ENCODE measurements around the gene ONECUT1.
A peak's percentile ranks its signal among the peaks of the same experiment; 100 is the strongest.

The ONECUT1 gene

DNA sequence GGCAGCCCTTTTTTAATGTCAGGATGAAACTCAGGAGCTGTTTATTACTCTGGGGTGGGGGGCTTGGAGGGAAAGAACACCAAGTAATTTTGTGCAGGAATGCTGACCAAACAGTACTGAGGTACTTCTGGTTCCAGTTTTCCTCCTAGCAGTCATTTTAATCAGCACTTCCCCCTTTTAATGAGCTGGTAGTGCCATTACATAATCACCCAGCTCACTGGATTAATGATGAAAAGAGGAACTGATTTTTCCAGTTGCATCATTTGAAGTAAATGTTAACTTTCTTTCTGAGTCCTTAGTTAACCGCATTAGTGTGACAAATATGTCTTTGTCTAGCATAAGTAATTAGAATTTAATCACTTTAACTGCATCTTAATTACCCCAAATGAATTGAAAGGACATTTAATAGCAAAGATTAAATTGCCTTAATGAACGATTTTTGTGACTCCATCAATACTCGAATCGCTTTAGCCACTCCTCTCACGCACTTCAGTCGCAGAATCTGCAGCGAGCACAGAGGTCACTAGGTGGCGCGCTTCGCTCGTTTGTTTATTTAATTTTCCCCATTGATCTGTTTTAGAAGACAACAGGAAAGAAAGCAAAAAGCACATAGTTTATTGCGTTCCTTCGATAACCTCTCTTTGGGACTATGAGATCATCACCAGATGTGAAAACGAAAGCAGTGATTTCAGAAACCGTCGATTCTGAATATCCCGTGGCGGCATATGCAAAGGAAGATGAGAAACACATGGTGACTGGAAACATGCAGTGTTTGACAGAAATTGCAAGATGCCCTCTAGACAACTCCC lies 9.8 kb downstream of the ONECUT1 start:
- DNase-seq, result peak; percentile 35

DNA sequence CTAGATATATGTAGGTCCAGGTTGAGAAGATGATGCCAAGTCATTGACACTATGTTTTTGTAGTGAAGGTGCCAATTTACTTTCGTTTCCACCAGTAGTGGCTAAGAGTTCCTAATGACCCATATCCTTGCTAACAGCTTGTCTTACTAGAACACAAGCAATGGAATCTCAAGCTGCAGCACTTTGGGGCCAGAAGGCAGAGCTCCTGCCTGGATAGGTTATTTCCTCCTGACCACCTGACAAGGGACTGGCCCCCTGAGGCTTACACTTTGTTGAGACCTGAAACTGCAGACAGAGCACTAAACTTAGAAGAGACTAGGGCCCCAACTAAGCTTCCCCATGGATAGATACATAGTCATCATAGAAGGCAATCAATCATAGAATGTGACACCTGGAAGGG lies 11.7 kb downstream of the ONECUT1 start:
- no peak for DNase-seq

DNA sequence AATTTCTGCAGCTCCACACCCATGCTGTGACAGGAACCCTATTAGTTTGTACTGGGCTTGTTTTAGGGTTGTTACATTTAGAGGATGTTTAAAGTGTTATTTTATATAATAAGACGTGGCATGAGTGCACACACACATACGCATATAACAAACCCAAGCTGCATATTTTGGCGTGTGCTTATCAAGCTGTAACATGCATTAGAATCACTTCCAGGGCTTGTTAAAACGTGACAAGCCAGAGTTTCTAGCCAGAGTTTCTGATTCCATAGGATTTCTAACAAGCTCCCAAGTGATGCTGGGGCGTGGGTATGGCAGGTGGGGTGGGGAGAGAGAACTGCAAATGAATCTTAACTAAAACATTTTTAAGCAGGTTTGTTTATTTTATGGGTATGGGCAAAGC lies 17.4 kb downstream of the ONECUT1 start:
- DNase-seq, result no peak

DNA sequence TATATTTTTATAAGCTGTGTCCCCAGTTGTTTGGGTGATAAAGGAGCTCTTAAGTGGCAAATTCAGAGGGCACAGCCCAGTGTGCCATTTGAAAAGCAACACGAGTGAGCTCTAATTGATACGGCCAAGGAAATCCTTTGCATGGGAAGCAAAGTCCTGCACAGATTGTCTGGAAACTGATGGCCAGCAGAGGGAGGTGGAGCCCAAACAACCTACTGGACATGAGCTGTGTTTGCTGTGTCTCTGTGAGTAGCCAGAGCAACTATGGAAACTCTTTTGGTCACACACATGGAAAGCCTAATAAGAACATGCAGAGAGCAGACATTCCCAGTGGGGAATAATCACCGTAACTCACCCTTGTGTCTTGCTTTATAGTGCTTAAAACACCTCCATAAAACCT lies 24.4 kb downstream of the ONECUT1 start:
- DNase-seq, result peak; percentile 19

DNA sequence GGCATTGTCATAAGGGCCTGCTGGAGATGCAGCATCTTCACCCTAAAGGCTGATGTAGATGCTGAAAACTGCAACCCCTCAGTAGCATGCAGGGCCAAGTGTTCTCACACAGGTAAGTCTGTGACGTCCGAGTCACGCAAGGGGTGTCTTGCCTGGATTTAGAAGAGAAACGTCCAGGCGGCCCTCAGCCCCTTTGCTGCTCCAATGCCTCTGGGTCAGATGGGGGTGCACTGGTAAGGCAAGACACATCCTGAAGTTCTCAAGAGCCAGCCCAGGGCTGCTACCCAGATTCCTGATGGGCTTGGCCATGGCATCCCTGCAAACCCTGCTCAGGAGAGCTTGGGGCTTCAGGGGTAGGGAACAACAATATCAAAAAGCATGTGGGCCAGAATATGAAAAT lies 25.4 kb downstream of the ONECUT1 start:
- no peak for DNase-seq

DNA sequence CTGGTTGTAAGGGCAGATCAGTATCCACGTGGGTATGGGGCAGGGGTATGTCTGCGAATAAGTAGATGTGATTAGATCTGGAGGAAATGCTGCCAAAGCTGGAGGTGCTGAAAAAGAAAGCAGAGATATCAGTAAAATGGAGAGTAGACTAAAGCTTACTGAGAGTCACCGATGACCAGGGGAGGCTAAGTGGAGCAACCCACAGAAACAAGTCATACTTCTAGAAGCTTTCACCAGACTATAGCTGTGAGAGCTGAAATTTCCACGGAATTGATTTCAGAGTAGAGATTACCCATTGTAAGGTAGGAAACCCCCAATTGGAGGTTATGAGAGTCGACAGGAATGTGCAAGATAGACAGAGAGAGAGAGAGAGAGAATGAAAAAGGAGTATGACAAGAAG lies 27.5 kb downstream of the ONECUT1 start:
- DNase-seq, result no peak

DNA sequence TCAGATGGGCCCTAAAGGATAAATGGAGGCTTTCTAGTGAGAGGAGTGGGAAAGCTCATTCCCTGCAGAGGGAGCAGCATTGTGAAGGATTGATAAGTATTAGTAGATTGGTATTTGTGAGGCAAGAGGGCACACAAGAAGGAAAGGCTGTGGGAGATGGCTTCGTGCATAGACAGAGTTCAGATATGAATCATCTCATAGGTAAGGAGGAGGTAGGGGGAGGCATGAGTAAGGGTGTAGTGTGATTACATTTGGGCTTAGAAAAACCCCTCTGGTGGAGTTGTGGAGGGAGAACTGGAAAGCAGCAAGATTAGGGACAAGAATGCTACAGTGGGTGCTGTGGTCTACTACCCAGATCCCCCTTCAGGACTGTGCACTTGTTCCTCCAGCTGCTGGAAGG lies 29.6 kb downstream of the ONECUT1 start:
- no peak for DNase-seq

DNA sequence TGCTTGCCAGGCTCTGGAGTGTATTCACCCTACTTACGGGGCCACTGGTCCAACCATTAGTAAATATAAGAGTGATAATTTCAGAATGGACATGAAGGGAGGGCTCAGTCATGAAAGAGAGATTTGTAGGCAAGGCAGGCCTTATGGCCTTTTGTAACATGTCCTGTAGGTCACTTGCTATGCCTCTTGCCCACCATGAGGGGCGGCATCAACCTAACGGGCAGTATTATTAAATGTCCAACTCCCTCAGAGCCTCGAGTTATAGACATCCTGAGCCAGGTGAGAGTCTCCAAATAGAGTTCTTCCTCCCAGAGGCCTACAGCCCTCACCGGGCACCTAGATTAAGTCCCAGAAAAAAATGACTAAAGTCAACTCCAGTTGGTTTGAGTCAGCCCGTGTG lies 30.2 kb downstream of the ONECUT1 start:
- no peak for DNase-seq

DNA sequence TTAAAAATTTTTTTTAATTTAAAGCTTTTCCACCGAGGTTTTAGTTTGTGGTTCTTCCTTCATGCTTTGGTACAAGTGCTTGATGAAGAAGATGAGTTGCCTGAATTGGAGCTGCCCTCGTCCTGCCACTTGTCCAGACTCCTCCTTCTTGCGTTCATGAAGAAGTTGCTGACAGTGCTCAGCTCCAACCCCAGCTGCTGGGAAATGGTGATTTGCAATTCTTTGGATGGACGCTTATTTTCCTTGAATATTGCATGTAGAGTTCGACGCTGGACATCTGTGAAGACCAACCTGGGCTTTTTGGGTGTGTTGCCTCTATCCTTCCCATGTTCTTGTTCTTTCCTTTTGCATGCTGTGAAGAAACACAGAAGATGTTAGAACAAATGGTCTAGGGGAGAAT lies 32.6 kb downstream of the ONECUT1 start:
- DNase-seq, result no peak

DNA sequence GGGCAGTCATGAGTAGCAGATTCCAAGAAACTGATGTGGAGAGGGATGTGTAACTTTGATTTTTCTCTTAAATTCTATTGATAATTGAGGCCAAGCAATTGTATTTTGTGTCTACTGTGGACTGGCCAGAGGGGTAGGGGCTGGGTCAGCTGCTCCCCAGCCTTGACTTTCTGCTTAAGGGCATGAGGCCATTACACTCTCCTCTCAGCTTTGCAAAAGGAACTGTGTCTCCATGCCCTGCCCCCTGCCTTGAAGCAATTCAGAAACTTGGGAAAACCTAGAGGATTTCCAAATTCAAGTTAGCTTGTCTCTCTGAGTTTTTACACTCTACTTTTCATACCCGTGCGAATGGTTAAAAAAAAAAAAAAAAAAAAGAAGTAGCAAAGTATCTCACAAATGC lies 38.6 kb downstream of the ONECUT1 start:
- DNase-seq, result no peak

DNA sequence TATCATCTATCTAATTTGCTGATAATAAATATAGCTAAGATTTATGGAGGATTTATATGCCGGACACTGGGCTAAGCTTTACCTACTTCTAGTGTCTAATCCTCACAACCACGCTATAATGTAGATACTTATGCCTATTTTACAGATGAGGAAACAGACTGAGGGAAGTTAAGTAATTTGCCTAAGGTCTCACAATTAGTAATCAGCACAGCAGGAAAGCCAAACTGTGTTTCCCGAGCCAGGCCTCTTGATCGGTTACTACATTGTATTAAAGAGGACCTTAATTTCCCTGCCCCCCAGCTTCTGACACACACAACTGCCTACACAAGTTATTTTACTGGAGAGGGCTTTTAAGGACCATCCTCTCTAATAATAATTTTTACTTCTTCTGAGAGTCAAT lies 40.9 kb downstream of the ONECUT1 start:
- no peak for DNase-seq

DNA sequence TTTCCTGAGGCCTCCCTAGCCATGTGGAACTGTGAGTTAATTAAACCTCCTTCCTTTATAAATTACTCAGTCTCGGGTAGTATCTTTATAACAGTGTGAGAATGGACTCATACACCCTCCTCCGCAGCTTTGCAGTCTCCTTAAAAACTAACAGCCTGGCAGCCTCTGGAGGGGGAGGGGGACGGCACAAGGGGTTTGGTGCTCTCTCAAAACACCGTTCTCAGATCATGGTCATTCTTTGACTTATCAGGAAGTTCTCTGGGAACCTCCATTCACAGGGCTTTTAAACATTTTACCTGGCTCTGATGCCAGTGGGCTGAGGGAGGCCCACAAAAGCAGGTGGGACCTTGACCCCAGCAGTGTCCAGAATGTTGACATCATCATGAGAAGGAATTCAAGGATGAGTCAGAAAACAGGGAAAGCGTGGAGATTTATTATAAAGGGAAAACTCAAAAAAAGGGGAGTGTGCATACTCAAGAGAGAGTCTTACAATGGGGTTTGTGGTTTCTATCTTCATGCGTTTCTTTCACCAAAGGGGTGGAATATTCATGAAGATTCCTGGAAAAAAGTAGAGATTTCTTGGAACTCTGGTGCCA lies 43.9 kb downstream of the ONECUT1 start:
- DNase-seq, result peak; percentile 23

DNA sequence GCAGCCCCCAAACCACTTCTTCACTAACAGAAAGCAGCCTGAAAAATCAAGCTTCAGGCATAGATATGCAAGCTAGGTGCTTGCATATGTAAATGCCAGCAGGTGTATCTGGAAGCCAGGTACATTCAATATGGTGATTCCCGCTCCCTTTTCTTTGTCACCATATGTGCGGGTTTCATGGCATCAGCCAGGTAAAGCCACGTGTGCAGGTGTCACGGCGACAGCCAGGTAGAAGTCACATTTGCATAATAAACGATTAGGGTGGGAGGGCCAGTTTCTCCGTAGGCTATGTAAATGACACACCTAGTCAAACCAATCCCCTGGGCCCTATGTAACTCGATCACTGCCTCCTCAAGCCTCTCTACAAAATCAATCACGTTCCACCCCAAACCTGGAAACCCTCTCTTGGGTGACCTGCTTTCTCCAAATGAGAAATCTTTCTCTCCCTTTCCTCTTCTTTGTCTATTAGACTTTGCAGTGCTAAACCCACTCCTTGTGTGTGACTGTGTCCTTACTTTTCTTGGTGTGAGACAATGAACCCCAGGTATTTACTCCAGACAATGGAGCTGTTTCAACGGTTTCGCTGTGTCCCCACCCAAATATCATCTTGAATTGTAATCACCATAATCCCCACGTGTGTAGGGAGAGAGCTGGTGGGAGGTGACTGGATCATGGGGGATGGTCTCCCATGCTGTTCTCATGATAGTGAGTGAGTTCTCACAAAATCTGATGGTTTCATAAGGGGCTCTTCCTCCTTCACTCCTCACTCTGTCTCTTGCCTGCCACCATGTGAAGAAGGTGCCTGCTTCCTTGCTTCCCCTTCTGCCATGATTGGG lies 44.6 kb downstream of the ONECUT1 start:
- DNase-seq, result no peak

DNA sequence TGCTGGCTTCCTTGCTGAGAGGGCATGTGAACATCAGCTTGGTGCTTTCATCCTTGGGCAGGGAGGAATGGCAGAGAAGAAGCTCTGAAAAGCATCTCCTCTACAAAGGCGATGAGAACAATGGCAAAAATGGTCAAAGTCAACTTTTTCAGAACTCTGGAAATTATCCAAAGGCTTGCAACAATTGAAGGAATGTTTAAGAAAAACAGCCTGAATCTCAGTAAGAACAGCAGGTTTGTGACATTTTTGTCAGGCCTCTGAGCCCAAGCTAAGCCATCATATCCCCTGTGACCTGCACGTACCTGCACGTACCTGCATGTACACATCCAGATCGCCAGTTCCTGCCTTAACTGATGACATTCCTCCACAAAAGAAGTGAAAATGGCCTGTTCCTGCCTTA lies 51.8 kb downstream of the ONECUT1 start:
- DNase-seq, result no peak

DNA sequence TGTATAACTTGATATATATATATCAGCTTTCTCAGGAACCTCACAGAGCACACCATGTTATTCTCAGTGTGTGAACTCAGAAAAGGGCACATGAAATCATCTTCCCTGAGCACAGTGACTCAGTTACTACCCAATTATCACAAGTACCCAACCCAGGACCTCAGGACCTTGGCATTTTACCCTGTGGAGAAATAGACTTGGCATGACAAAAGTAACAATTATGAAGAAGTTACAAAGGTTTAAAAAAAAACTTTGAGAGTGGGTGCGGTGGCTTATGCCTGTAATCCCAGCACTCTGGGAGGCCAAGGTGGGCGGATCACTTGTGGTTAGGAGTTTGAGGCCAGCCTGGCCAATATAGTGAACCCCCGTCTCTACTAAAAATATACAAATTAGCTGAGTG lies 52.4 kb downstream of the ONECUT1 start:
- peak; percentile 16 for DNase-seq

DNA sequence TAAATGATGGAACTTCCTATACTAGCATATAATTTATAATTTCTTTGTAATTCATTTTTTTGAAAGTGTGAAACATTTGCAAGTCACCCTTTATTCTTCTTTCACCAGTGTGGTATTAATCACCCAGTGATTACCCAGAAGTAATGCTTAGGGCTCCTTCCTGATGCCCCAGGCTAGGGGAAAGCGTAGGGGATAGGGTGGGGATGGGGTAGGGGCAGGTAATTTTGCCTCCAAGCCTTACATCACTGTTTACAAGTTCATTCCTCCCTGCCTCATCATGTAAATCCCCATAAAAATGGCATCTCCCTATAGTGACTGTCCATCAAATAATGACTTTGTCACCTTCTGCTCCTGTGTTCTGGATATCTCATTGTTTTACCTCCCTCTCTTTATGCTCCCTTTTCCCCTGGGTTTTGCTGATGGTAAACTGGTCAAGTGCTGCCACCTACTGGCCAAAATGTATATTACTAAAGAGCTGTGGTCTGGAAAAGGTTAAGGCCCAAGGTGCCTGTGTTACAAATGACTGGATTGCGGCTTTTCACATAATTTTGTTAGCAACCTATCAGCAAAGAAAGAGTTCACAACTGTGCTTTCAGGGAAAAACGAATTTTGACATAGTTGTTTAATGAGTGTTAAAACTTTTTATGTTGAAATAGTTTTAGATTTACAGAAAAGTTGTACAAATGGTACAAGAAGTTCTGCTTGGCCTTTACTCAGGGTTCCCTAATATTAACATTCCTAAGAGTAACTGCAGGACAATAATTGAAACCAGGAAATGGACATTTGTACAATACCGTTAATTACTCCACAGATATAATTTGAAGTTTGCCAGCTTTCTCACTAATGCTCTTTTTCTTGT lies 54.7 kb downstream of the ONECUT1 start:
- DNase-seq, result peak; percentile 59

DNA sequence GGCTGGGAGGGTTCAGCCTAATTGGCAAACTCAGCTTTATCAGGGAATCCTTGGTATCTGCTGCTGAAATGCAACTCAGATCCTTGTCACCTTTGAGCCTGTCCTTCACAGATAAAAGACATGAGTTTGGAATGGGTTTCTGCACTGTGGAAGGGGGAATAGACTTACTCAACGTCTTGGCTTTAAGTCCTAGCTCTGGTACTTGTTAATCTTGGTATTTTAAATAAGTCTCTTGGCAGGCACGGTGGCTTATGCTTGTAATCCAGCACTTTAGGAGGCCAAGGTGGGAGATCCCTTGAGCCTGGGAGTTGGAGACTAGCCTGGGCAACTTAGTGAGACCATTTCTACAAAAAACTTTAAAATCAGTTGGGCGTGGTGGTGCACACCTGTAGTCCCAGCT lies 55.8 kb downstream of the ONECUT1 start:
- DNase-seq, result no peak

DNA sequence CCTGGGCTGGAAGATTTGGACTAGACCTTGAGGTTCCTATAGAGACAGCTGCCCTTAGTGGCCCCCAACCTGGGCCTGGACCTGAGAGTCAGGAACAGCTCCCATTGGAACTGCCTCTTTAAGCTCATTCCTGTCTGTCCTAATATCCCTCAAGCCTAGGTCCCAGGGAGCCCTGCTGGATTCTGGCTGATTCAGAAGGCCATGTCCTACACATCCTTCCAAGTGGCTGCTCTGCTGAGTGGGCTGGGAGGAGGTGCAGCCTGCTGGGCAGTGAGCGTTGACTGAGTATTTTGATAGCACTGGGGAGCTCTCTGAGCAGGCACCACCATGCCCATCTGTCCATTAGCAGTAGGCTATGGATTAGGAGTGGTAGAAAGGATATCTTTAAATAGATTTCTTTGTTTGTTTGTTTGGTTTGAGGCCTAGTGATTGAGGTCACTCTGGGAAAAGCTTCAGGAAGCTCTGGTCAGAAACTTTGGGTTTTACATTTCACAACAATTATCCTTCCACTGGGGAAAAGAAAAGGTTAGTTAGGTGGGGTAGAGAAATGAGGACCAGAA lies 56.4 kb downstream of the ONECUT1 start:
- DNase-seq, result peak; percentile 11

DNA sequence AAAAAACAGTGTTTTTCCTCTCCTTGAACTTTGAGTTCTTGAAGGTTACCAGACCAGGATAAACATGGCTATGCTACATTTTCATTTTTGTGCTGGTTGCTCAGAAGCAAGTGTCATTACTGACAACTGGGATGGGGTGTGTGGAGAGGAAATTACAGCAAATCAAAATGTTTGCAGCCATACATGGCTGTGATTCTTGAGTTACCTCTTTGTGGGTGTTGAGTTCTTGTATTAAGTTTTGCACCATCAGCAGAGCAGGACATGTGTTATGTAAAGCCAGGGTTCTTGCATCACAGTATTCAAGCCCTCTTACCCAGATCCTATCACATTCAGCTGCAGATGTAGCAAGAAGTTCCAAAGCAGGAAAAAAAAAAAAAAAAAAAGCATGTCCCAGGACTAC lies 57.0 kb downstream of the ONECUT1 start:
- peak; percentile 43 for DNase-seq

DNA sequence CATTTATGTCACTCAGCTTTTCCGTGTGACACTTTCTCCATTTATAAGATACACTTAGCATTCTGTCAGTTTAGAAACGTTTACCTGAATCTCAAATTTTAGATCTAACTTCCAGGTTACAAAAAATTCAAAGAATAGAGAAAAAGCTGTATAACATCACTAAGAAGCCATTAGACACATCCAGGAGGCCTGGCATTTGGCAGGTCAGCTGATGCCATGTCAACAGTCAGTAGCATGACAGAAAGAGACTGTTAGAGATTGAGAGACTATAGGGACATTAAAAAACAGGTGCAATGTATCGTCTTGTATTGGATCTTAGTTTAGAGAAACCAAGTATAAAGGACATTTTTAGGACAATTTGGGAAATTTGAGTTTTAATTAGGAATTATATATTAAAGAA lies 57.6 kb downstream of the ONECUT1 start:
- DNase-seq, result no peak

DNA sequence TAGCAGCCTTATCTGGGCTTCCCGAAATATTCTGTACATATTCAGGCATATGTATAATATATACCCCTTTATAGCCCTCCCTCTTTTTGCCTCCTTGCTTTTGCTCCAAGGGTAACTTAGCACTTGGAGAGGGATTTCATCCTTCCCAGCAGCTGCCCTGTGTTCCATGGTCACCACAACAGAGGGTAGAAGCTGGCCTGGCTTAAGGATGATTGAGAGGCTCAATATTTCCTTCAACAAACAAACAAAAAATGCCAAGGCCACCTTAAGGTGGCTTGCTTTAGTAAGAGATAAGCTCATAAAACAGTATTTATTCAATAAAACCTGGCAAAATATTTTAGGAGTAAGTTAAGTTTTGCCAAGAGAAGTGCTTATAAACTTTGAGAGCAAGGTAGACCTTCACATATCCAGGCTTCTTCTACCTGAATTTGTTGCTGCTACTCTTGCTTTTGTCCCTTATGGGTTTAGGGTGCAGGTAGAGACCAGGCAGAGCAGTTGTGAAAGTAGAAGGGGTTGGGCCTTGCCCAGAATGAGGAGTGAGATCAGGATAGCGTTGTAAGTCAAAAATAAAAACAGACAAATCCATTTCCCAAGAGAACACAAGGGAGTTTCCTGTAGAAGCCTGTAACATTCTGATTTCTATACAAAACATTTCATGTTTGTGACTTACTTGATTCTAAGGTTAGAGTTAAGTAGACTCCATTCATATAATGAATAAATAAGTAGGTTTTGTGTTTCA lies 58.2 kb downstream of the ONECUT1 start:
- DNase-seq, result no peak

DNA sequence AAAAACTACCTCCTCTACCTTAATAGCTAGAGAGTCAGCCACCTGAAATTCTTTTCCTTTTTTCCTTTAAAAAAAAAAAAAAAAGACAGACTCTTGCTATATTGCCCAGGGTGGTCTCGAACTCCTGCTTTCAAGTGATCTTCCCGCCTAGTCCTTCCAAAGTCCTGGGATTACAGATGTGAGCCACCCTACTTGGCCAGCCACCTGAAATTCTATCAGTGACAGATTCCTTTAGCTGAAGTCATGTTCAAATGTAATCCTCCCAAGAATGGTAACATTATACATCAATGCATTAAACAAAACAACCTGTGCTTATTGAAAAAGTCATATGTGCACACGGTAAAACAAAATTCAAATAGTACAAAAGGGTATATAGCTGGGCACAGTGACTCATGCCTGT lies 59.1 kb downstream of the ONECUT1 start:
- no peak for DNase-seq
